RWPE1 (cell line): ENCODE data around the gene OLFM4.

Experiments
- CTCF ChIA-PET: fragments of 350-600 bp; sonication (Branson Sonifier 250); formaldehyde crosslinking; extraction: SDS; loops from one replicate; lab custom pipeline; 2021; lab: Yijun Ruan, JAX
- POLR2A ChIA-PET: fragments of 400-600 bp; formaldehyde crosslinking; extraction: SDS; loops from one replicate; lab custom pipeline; 2020; ENCODE audit warnings: antibody characterized with exemption; ENCODE audit not compliant: low non-redundant PET; lab: Yijun Ruan, JAX
- DNase-seq: peaks from one replicate; pipeline ENCODE4 v3.0.0; 2012; ENCODE audit warnings: low spot score
- H3K27ac ChIP-seq: fragments of 450-650 bp; 2 replicates; pipeline ENCODE4 v1.5.1; 2017
- TF ChIP-seq, protein P1 (sequence below): fragments of 450-650 bp; conservative IDR thresholded peaks from 2 replicates; pipeline ENCODE4 v1.5.1; 2017; ENCODE audit warnings: low read depth, mild to moderate bottlenecking

OLFM4 gene

DNA sequence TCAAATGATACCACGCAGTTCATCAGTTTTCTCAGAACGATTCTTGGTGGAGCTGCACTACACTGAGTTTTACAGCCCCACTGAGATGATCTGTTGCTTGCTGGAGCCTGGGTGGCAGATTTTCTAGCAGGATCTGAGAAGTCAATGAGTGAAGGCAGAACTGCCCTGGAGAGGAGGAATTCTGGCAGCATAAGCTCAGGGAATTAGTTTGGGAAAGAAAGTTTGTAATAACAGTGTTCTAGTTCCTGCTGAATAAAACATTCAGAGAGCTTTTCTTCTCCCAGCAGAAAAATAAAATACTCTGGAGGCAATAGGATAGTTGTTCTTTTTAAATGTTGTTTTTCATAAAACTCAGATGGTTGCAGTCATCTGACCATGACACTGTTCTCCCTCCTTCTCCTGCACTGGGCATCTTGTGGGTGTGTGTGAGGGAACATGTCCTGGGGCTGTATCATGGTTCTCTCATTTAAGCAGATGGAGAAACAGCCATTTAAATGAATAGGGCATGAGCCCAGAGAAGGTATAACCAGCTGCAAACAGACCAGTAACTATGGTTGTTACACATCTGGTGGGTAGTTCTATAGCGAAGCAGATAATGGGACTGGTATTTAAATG, 29.6 kb downstream of the OLFM4 start:
- CTCF ChIA-PET, result no interaction called here
- DNase-seq, result no peak
- H3K27ac ChIP-seq, result no peak overlapping the region
- TF ChIP-seq, protein P1, sequence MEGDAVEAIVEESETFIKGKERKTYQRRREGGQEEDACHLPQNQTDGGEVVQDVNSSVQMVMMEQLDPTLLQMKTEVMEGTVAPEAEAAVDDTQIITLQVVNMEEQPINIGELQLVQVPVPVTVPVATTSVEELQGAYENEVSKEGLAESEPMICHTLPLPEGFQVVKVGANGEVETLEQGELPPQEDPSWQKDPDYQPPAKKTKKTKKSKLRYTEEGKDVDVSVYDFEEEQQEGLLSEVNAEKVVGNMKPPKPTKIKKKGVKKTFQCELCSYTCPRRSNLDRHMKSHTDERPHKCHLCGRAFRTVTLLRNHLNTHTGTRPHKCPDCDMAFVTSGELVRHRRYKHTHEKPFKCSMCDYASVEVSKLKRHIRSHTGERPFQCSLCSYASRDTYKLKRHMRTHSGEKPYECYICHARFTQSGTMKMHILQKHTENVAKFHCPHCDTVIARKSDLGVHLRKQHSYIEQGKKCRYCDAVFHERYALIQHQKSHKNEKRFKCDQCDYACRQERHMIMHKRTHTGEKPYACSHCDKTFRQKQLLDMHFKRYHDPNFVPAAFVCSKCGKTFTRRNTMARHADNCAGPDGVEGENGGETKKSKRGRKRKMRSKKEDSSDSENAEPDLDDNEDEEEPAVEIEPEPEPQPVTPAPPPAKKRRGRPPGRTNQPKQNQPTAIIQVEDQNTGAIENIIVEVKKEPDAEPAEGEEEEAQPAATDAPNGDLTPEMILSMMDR, result no peak
- POLR2A ChIA-PET, result no interaction called here

DNA sequence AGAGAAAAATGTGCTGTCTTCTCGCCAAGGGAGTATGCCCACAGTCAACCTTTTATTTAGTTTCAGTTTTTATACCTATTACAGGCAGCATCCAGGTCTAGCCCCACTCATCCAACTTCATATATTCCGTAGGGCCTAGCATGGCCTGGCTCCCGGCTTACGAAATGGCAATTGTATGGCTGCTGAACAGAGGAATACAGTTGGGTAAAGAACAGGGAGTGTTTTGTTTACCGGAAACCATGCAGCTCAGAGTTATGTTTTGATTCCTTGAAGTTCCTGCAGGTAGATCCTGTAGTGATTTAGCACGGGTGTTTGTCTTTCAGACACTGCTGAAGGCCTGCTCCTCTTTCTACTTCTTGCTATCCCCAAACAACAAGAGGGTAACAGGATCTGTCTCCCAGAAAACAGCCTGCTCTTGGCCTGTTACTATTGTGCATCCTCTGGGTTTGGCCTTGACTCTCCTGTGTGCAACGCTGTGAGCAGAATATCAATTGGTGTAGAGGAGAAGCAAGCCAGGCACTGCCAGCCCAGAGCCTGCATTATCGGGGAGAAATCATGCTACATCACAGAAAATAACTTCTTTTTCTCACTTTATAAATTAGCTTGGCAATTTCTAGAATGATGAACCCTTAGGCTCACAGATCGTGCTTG, 32.4 kb downstream of the OLFM4 start:
- DNase-seq, result no peak
- CTCF ChIA-PET, result interaction anchor here (1.0 kb wide), 1 partner anchor 23 kb away, joined by 5 read pairs; no protein-coding TSS in a partner anchor
- TF ChIP-seq, protein P1, result no peak
- no peak overlapping the region for H3K27ac ChIP-seq
- POLR2A ChIA-PET, result no interaction called here

DNA sequence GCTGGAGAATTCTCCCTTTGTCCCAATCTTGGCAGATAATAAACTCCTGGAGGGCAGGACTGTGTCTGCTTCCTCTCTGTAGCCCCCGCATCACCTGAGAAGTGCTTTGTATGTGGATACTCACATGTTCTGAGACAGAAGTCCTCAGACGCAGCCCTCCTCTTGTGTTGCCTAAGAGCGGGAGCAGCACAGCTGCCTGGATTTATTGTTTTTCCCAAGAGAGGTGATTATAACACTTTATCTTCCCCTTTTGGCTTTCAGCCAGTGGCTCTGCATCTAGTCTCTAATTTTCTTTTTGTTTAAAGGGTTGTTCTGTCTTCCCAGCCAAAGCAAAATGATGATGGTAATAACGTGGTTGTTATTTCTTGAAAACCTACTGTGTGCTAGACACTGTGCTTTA, 36.1 kb downstream of the OLFM4 start:
- ChIA-PET CTCF (no interaction called here), POLR2A (no interaction called here)
- DNase-seq, result no peak
- H3K27ac ChIP-seq, result no peak overlapping the region
- TF ChIP-seq, protein P1, result no peak

DNA sequence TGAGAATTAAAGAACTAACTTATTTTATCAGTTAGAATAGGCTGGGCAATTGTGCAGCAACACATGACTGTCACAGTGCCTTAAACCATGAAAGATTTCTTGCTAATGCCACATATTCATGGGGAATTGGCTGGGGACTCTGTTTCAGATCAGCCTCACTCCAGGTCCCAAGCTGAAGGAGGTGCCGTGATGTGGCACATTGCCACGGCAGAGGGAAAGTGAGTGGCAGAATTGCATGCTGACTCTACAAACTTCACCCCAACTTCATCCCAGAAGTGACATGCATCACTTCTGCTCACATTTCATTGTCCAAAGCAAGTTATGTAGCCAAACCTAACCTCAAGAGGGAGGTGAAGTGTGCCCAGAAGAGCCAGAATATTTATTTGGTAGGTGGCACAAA, 37.8 kb downstream of the OLFM4 start:
- CTCF ChIA-PET, result no interaction called here
- TF ChIP-seq, protein P1, result no peak
- POLR2A ChIA-PET, result no interaction called here
- DNase-seq, result no peak
- H3K27ac ChIP-seq, result no peak overlapping the region

DNA sequence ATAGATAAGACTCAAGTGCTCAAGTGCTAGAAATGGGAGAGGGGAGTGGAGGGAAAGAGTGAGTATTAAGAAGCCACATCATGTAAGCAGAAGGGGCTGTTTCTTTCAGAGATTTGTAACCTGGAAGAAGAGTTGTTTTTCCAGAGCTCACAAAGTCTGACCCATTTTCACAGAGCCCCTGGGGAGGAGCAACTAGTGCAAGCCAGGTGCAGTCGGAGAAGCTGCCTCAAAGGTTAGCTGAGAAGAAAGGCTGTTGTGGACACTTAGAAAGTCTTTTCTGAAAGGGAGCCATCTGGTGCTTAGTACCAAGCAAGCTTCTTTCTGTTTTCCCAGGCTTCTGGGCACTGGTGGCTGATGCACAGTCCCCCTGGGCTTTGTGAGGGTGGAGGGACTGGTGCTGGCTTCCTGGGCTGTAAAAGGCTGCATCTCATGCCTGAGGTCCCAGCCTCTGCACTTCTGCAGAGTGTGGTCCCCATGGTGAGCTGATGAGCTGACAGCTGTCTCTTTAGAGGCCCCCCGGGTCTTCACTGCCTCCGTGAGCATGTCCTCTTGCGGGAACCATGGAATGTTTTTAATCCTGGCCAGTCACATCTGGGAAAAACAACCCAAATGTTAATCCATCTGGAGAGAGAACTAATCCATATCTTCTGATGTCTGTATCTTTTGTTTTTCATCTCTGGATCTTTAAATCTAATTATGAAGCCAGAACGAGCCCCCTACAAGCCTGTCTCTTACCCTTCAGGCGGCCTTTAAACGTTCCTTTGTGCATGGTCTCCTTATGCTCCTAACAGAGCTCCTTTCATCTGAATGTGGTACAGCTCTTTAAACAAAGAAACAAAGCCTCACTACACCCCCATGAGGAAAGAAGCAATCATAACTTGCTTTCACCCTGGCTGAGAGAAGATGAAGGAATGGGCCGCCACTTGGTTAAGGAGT, 40.2 kb downstream of the OLFM4 start:
- DNase-seq, result no peak
- H3K27ac ChIP-seq, result no peak overlapping the region
- POLR2A ChIA-PET, result no interaction called here
- CTCF ChIA-PET, result interaction anchor here (0.6 to 1.3 kb wide), 3 partner anchors 8 to 187 kb away, joined by 3 to 7 read pairs (median 3); no protein-coding TSS in a partner anchor
- TF ChIP-seq, protein P1, result no peak

DNA sequence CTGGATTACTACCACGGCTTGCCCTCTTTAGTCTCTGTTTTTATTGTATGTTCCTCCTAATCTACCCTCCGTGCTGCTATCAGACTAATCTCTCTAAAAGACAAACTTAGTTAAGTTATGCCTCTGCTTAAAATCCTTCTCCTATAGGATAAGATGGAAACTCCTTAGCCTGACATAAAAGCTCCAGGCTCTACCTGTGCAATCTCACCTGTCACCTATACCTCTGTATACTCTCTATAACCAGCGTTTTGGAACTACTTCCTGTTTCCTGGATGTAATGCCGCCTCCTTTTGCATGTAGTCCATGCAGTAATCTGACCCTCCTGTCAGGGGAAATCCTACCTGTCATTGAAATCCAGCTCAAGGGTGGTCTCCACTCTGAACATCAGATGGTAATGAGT, 41.2 kb downstream of the OLFM4 start:
- H3K27ac ChIP-seq, result no peak overlapping the region
- DNase-seq, result no peak
- TF ChIP-seq, protein P1, result no peak
- ChIA-PET POLR2A (no interaction called here), CTCF (interaction anchor here (0.6 to 1.3 kb wide), 2 partner anchors 101 to 188 kb away, joined by 3 to 7 read pairs; no protein-coding TSS in a partner anchor)
